Upper lobe of left lung (tissue), 4 donors: Measurements from ENCODE around the gene JARID2.

Source experiments
- CTCF ChIP-seq, 6 experiments: fragments of 450-650 bp in 4 of 6; fragments of 200-600 bp in 2 of 6; sonication (generic) in 2 of 6; IDR thresholded peaks; one replicate each; pipeline ENCODE4 v1.5.1; 2016 to 2019; ENCODE audit warnings: antibody characterized with exemption in 6 of 6
- POLR2A ChIP-seq, 4 donors: fragments of 450-650 bp; IDR thresholded peaks; one replicate each; pipeline ENCODE4 v1.5.1; 2016 to 2017; ENCODE audit warnings: antibody characterized with exemption in 4 of 4, mild to moderate bottlenecking in 2 of 4

- no peak for TF ChIP-seq CTCF (IDR thresholded peaks at IDR 0.05)
- TF ChIP-seq POLR2A (IDR thresholded peaks at IDR 0.05) = no peak
These were observed 189.0 kb downstream of the JARID2 start for GRCh38 chr6:15434823-15435380.
